ENCODE data around the gene LRRC74B.
"Not testable (repeated sequence)": the region's sequence is repeated elsewhere in the genome, so short reads cannot be mapped to it uniquely, and the experiment has no call there.

LRRC74B gene

DNA sequence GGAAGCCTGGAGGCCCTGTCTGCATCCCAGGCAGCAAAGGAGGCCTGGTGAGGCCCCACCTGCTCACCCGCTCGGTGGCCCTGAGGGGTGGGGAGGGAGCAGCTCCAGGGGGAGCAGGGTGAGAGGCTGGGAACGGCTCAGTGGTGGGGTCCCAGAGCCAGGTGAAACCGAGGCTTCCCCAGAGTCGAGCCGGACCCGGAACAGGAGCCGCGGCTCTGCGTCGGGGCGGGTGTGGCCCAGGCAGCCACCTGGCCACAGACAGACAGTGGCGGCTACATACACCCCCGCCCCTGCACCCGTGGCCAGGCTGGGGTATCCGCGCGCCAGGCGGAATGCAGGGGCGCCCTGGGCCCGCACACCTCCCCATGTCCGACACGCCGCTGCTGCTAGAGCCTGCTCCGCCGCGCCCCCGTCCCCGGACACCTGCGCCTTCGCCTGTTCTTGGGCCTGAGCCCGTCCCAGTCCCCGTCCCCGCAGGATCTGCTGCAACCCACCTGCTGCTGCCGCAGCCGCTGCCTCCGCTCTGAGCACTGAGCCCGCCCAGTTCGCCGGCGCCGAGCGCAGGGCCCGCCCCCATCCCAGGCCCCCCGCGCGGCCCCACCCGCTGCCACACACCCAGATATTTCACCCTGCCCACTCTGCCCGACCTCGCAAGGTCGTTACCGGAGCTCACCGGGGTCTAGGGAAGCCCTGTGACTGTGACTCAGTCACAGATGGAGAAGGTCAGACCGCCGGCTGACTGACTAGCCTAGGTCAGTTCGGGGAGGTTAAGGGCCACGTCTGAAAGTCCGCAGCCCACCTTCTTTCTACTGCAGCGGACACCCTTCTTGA, 13.5 kb upstream of the LRRC74B start, which contains the start of gene SLC7A4:
SLC7A4 (minus strand) TSS at position 525 of the 831 bp plus-strand sequence. CDS start 749 bp downstream, outside the sequence.
- no peak for DNase-seq (ENCODE audit: low read depth, low spot score)

DNA sequence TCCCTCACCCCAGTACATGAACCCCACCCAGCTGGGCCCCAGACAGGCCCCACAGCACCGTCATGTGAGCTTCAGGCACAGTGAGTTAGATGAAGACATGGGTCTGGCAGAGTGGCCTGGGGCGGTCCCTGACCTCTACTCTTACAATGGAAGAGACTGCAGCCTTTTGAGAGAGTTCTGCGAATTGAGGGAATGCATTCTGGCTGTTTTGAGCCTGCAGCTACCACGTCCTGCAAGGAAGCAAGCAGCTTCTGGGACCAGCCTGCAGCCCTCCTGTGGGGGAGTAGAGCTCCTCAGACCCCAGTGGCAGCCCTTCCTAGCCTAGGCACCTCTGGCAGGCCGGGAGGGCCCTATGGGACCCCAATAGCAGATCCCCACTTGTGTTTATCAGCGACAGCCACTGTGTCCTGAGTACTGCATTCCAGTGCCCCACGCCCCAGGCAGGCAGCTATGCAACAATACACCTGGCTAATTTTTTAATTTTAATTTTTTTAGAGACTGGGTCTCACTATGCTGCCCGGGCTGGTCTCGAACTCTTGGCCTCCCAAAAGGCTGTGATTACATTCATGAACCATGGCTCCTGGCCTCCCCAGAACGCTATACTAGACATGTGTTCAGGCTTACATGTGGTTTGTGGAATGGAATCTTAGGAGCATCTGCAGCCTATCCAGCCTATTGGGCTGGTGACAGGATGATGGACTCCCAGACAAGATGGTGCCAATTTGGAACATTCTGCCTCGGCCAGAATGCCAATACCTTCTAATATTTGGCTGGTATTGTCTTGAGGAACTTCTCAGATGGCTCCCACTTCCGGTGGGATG, 12.7 kb upstream of the LRRC74B start:
- DNase-seq (ENCODE audit: low read depth, low spot score), result no peak

DNA sequence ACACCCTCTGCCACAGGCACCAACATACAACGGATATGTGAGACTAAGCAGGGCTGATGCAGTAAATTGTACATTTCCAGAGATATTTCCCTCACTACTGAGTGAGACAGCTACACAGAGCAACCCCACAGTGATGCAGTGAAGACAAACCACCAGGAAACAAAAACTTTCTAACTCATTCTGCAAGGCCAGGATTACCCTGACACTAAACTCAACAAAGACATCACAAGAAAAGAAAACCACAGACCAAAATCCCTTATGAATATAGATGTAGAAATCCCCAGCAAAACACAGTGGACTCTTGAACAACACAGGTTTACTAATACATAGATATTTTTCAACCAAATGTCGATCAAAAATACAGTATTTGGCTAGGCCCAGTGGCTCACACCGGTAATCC, 11.9 kb upstream of the LRRC74B start:
- no peak for DNase-seq (ENCODE audit: low read depth, low spot score)

DNA sequence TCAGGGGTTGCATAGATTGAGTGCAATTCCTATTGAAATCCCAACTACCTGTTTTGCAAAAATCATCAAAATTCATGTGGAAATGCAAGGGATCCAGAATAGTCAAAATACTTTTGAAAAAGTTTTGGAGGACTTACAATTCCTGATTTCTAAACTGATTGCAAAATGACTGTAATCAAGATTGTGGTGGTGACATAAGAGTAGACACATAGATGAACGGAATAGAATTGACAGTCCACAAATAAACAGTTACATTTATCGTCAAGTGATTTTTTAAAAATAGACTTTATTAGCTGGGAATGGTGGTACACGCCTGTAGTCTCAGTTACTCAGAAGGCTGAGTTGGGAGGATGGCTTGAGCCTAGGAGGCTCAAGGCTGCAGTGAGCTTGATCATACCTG, 10.8 kb upstream of the LRRC74B start:
- DNase-seq (ENCODE audit: low read depth, low spot score), result no peak

DNA sequence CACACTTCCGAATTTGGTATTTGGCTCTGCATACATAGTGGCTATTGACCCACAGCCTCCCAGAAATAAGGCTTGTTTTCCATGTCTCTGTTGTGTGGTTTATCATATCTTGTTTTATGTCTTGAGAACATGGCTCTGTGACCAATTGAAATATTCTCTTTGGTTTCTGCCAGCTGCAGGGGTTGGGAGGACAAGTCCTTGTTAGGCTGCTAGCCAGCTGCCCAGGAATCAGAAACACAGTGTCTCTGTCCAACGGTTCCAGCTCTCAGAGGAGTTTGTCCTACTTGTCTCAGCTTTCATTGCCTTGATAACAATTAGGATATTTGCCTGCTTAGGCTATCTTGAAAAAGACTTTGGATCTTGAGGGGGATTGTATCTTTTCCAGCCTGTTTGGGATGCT, 7.3 kb upstream of the LRRC74B start:
- DNase-seq (ENCODE audit: low read depth, low spot score), result no peak

DNA sequence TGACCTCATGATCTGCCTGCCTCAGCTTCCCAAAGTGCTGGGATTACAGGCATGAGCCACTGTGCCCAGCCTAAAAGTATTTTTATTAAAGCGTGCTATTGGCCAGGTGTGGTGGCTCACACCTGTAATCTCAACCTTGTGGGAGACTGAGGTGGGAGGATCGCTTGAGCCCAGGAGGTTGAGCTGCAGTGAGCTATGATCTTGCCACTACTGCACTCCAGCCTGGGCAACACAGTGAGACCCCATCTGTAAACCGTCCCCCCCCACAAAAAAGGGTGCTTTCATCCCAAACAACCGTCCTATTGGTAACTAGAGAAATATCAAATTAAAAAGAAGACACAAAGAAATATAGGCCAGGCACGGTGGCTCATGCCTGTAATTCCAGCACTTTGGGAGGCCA, 6.6 kb upstream of the LRRC74B start:
- not testable (repeated sequence) for DNase-seq (ENCODE audit: low read depth, low spot score)

DNA sequence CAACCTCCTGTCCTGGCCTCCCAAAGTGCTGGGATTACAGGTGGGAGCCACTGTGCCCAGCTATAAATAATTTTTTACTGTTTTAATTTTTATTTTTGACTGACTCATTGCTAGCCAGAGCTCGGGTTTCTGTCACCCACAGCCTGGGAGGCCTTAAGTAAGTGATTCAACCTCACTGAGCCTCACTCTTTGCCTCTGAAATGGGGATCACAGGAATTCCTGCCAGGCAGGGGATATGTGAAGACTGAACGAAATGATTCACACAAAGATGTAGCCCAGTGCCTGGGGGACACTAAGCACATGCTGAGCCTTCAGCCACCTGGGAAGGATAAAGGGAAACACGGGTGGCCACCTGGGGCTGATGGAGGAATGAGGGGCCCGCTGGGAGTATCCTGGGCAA, 3.8 kb upstream of the LRRC74B start:
- DNase-seq (ENCODE audit: low read depth, low spot score), result no peak

DNA sequence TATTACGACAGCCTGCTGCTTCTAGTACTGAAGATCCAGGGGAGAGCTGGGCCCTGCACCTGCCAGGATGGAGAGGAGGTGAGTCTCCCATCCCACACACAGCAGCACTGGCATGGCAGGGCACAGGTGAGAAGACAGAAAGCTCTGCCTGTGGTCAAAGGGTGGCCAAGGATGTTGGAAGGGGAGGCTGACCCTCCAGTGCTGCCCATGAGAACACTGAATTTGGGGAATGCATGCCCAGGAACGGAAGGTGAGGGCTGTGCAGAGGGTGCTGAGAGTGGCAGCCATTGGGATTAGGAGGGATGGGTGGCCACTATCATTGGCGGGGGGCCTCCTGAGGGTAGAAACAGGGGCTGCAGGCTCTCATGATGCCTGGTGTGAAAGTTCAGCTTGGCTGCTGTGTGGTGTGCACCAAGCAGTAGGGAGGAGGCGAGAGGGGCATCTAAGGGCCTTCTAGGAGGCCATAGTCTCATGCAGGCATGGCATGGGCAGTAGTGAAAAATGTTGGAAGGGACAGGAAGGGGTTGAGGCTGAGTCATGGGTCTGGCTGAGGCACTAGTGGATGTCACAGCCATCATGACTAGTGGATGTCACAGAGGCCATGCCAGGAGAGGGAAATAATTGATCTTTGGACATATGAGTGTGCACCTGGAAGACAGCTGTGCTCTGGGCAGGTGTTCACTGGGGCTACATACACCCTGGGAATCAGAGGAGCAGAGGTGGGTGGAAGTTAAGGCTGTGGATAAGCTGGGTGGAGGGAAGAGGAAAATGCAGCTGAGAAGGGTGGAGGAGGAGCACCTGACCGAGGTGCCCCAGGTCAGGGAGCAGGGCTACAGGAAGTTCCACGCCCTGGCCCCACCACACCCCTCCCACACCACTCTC, 2.5 kb upstream of the LRRC74B start:
- DNase-seq (ENCODE audit: low read depth, low spot score), result no peak

DNA sequence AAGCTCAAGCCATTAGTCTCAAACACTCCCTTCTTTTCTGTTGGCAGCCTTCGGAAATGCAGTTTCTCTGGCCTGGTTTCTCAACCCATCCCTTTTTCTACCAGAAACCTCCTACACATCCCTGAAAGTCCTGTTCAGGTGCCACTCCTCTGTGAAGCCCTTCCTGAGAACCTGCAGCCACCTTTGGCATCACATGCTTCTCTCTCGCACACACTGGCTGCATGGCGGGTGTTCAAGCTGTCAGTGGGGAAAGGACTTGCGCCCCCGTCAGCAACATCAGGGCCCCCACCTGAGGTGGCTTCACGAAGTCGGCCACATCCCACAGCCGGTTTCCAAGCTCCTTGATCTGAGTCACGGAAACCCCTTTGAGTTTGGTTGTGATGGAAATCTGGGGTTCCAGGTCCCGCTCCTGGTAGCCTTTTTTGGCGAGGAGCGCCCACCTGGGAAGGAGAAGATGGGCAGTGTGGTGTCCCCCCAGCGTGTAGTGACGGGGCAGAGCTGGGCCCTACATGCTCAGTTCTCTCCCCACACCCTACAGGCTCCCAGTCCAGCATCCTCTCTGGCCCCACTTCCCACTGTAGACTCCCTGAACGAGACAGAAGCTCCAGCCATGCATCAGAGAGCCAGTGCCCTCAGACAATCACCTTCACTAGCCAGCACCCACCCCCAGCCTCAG, 1.7 kb upstream of the LRRC74B start:
- DNase-seq (ENCODE audit: low read depth, low spot score), result no peak

DNA sequence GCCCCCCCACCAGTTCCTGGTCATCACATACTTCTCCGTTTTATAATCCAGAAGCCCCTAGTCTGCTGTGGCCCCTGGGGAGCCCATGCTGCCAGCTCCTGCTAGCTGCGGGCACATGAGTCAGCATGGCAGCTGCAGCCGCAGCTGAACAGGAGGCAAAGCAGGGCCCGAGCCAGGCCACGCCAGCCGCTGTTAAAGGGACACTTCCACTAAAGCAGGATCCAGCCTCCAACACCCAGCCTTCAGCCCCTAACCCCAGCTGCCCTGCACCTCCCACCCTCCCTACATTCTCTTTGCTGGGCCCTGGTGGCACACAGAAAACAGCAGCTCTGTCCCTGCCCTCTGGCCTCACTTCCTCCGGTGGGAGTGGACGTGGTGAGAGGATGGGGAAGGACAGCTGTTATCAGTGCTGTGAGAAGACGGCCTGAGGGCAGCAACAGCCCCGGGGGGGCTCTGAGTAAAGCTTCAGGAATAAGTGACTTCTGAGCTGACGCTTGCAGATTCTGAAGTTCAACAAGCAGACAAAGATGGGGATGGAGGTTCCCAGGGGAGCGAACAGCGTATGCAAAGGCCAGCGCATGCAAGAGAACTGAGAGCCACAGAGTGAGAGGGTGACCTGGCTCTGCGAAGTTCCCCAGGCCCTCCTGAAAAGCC, 688 bp upstream of the LRRC74B start:
- DNase-seq (ENCODE audit: low read depth, low spot score), result no peak

DNA sequence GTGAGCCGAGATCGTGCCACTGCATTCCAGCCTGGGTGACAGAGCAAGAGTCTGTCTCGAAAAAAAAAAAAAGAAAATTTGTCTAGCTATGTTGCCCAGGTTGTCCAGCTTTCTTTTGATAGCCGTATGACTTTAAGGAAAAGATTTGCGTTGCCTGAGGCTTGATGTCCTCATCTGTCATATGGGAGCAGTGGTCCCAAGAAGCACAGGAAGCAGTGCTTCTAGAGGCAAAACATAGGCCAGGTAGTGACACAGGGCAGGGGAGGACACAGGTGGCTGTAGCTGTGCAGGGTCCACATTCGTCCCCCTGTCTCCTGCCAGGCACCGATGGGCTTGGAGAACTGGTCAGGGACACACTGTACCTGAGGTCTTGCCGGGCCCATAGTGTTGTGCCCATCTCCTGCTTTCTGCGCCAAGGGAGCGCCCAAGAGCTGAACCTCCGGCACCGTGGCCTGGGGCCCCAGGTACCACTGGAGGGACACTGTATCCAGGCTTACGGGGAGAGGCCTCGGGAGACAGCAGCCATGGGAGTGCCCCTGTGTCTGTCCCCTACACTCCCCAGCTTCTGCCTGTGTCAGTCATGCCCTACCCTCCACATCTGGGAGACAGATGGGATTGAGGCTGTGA, 1.4 kb downstream of the LRRC74B start:
- DNase-seq (ENCODE audit: low read depth, low spot score), result no peak

DNA sequence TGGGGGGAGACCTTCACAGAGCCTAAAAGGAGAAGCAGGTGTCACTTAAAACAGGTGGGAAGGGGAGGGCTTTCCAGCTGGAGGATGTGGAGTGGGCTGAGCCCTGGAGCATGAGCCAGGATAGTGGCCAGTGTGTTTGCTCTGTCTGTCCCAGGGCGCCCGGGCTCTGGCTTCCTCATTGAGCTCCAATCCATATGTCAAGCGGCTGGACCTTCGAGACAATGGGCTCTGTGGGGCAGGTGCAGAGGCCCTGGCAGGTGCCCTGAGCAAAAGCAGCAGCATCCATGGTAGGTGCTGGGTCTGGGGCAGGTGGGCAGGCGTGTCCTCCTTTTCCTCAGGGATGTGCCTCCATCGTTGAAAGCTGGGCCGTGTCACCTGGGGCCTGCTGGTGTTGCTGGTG, 2.0 kb downstream of the LRRC74B start:
- no peak for DNase-seq (ENCODE audit: low read depth, low spot score)

DNA sequence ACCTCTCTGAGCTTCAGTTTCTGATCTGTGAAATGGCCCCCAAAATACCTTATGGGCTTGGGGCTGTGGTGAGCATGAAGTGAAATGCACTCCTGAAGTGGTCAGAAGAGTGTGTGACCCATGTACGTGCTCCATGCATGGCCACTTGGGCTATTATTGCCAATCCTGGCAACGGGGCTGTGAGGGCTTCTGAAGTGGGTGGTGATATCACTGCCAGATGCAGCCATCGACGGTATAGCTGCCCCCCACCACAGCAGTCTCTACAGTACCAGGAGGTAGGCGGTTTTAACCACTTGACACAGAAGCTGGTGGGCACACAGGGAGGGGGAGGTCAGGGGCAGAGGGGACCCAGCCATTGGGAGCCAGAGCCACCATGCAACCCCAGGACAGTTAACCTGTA, 2.7 kb downstream of the LRRC74B start:
- DNase-seq (ENCODE audit: low read depth, low spot score), result not testable (repeated sequence)

DNA sequence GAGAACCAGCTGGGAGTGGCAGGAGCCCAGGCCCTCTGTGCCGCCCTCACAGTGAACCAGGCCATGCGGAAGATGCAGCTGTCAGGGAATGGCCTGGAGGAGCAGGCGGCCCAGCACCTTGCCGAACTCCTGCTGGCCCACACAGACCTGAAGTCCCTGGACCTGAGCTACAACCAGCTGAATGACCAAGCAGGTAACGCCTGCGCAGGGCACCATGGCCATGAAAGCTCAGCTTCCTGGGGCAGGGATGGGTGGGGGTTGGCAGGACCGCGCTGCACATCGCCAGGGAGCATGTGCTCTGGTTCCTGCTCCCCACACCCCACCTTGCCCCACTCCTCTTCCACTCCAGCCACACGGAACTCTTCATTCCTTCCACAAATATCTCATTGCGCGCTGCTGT, 3.2 kb downstream of the LRRC74B start:
- not testable (repeated sequence) for DNase-seq (ENCODE audit: low read depth, low spot score)

DNA sequence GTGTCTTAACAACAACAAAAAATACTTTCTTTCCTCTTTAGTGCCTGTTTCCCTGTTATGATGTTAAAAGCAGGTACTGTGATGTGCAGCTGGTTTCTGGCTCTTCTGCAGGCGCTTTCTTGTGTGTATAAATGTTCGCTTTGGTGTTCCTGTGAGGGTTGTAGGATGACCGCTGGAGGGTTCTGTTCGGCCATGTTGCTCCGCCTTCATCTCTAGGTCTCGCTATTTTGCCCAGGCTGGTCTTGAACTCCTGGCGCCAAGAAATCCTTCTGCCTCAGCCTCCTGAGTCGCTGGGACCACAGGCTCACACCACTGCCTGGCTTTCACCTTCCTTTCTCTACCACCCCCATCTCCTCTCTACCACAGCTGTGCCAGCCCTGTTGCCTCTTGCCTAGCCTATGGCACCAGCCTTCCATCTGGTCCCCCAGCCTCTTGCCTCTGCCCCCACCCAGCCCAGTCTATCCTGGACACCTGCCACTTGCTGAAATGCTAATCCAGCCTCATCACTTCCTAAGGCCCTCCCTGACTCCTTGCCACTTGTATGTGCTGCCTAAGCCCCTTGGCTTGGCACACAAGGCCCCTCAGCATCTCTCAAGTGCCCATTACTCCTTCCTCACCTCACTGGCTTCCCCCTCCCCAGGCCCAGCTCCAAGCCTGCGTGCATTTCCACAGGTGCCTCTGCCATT, 5.5 kb downstream of the LRRC74B start:
- no peak for DNase-seq (ENCODE audit: low read depth, low spot score)

DNA sequence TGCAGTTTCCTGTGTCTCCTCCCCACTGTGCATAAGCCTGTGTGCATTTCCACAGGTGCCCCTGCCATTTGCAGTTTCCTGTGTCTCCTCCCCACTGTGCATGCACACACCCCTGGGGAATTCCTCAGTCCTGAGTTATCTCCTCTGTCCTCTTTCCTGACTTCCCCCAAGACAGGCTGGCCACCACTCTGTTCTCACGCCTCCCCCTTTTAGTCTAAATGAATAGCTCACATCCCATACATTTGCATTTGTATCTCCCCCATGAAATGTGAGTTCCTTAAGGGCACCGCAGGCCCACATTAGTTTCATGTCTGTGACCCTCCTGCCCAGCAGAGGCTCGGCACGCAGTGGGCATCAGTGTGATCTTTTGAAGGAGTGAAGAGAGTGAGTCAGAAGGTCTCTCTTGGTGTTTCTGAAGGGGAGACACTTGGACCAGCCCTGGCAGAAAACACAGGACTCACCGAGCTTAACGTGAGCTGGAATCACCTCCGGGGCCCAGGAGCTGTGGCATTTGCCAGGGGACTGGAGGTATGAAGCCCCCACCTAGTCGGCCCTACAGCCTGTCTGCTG, 6.2 kb downstream of the LRRC74B start:
- no peak for DNase-seq (ENCODE audit: low read depth, low spot score)

DNA sequence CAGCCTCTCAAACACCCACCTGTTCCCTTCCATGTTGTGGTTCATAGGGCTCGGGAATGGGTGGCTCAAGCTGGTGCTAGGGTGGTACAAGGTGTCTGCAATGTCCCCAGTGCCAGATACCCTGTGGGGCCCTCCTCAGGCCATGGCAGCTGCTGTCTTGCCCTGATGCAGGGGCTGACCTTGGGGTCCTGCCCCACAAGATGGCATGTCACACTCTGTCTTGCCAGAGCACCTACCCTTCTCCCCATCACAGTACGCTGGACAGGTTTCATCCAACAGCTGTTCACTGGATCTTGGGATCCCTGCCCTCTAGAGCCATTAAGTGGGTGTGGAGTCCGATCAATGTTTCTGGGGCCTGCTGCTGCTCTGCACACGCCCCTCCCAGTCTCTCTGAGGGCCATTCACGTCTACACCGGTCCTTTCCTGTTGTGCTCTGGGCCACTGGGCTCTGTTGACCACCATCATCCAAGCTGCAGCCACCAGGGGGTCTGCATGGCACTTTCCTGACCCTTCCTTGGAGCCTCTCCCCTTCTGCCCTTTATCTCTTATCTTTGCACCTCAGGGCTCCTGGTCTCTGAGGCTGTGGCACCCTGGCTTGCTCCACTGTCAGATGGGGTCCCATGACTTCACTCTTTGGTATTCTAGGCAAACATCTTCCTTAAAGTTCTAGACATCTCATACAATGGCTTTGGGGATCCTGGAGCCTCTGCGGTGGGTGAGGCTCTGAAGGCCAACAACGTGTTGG, 7.1 kb downstream of the LRRC74B start:
- no peak for DNase-seq (ENCODE audit: low read depth, low spot score)

DNA sequence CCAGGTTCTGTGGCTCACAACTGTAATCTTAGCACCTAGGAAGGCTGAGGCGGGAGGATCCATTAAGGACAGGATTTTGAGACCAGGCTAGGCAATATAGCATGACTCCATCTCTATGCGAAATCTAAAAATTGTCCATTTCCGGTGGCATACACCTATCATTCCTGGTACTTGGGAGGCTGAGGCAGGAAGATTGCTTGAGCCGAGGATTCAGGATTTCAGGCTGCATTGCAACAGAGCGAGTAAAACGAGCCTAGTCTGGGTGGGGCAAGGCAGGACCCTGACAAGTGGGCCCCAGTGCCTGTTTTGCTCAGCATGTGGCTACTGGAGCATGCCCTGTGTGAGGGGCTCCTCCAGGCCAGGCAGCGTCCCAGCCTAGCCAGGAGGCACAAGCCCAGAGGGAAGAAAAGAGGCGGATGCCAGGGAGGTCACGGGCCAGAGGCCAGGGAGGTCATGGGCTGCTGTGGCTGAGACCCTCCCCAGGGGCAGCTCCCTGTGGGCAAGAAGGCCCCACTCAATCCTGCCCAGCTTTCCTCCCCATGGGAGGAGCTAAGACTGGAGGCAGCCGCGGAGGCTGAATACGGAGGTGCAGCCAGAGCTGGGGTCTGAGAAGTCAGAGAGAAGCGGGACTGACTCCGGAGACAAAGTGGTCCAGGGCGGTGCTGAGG, 8.4 kb downstream of the LRRC74B start:
- DNase-seq (ENCODE audit: low read depth, low spot score), result no peak

Measured in activated naive CD8-positive, alpha-beta T cell treated with anti-CD3 and anti-CD28 coated beads, Interleukin-2, amount 50 U/mL, for 16 hours (primary cell).